GM12878 (cell line): ENCODE data around the gene ZWILCH. TPM values are rescaled to one million over a fixed set of nuclear protein-coding genes. Genes with fewer than 3 reads are reported as not detected.

Experiments
- ATAC-seq: fragments of 200-7000 bp; cut with Tn5 transposase; 3 replicates; pipeline ENCODE4 v1.9.1; 2020; ENCODE audit warnings: mild to moderate bottlenecking, moderate library complexity
- BruUV-seq: library from RNA; stranded (reverse); fragments of 400-500 nt; replicated peaks from 2 replicates; lab custom pipeline; 2021; lab: Mats Ljungman, UMichigan
- CTCF ChIA-PET: fragments of 300-600 bp; sonication (Branson Sonifier 250); formaldehyde crosslinking; extraction: SDS; loops from one replicate; lab custom pipeline; 2021; ENCODE audit warnings: inconsistent platforms; lab: Yijun Ruan, JAX
- POLR2A ChIA-PET: fragments of 350-600 bp; formaldehyde crosslinking; extraction: SDS; loops from one replicate; lab custom pipeline; 2021; ENCODE audit warnings: inconsistent platforms; lab: Charles Lee
- RAD21 ChIA-PET: fragments of 300-600 bp; sonication (Branson Sonifier 250); formaldehyde crosslinking; loops from one replicate; lab custom pipeline; 2023; ENCODE audit warnings: antibody characterized with exemption; ENCODE audit not compliant: unreplicated experiment; lab: Charles Lee
- SMC1A ChIA-PET: fragments of 300-600 bp; sonication (Branson Sonifier 250); formaldehyde crosslinking; loops from one replicate; lab custom pipeline; 2023; ENCODE audit not compliant: unreplicated experiment, uncharacterized antibody; lab: Charles Lee
- DNase-seq: peaks from one replicate; pipeline ENCODE4 v3.0.0-alpha.2; 2011; ENCODE audit warnings: low read depth, low spot score
- FAIRE-seq: peaks from 3 replicates; lab custom pipeline; 2011; peaks lifted over from hg19 to GRCh38; lab: Jason Lieb, UNC
- H2AFZ ChIP-seq: 2 replicates; pipeline ENCODE4 v1.6.0; 2011; ENCODE audit warnings: low read depth, low read length, control low read depth; ENCODE audit not compliant: control insufficient read depth
- H3K27ac ChIP-seq: 2 replicates; pipeline ENCODE4 v1.5.1; 2011; ENCODE audit warnings: control low read depth; ENCODE audit not compliant: control insufficient read depth, insufficient read depth
- H3K27me3 ChIP-seq, 2 experiments: replicated peaks in 1 of 2; 2 replicates each; pipeline versions ENCODE4 v1.6.0 to v1.6.1; 2011; ENCODE audit warnings: low read length in 1 of 2; ENCODE audit not compliant: control insufficient read depth in 2 of 2, insufficient read depth in 2 of 2
- H3K36me3 ChIP-seq, 2 experiments: 2 replicates each; pipeline ENCODE4 v1.5.1; 2011; ENCODE audit warnings: low read length in 1 of 2; ENCODE audit not compliant: control insufficient read depth in 2 of 2, insufficient read depth in 2 of 2
- H3K4me1 ChIP-seq: 2 replicates; pipeline ENCODE4 v1.6.1; 2011; ENCODE audit warnings: mild to moderate bottlenecking, low read length, moderate library complexity, mixed read lengths; ENCODE audit not compliant: control insufficient read depth, insufficient read depth
- H3K4me2 ChIP-seq: 2 replicates; pipeline ENCODE4 v1.6.0; 2011; ENCODE audit warnings: control low read depth; ENCODE audit not compliant: control insufficient read depth, insufficient read depth
- H3K4me3 ChIP-seq: fragments of 200-600 bp; sonication (generic); 2 replicates; pipeline ENCODE4 v1.5.1; 2016
- H3K79me2 ChIP-seq: 2 replicates; pipeline ENCODE4 v1.6.0; 2011; ENCODE audit warnings: low read length; ENCODE audit not compliant: control insufficient read depth, insufficient read depth
- H3K9ac ChIP-seq: 2 replicates; pipeline ENCODE4 v1.8.0; 2011; ENCODE audit warnings: low read length, control low read depth, mixed read lengths; ENCODE audit not compliant: control insufficient read depth, insufficient read depth
- H3K9me3 ChIP-seq: replicated peaks from 3 replicates; pipeline ENCODE4 v1.5.1; 2011; ENCODE audit warnings: mild to moderate bottlenecking, low read length; ENCODE audit not compliant: control insufficient read depth, insufficient read depth
- H4K20me1 ChIP-seq: 2 replicates; pipeline ENCODE4 v1.6.0; 2011; ENCODE audit not compliant: control insufficient read depth, insufficient read depth
- CBFB ChIP-seq: IDR thresholded peaks from 2 replicates; pipeline ENCODE4 v1.6.1; 2016; ENCODE audit warnings: antibody characterized with exemption, low read depth
- MEF2A ChIP-seq: IDR thresholded peaks from 2 replicates; pipeline ENCODE4 v1.6.1; 2011; ENCODE audit warnings: low read depth, mild to moderate bottlenecking, low read length, moderate library complexity; ENCODE audit not compliant: insufficient read depth
- RAD51 ChIP-seq: fragments of 450-650 bp; IDR thresholded peaks from 2 replicates; pipeline ENCODE4 v1.6.1; 2016; ENCODE audit warnings: moderate library complexity, mild to moderate bottlenecking, inconsistent platforms
- STAT1 ChIP-seq: fragments of 450-650 bp; conservative IDR thresholded peaks from 2 replicates; pipeline ENCODE4 v1.6.1; 2014; ENCODE audit warnings: antibody characterized with exemption, mild to moderate bottlenecking
- WGBS: methylation state at CpG from one replicate; pipeline ENCODE4 v1.1.6; 2016; ENCODE audit warnings: low lambda C conversion rate; ENCODE audit not compliant: insufficient replicate concordance, insufficient coverage; ENCODE audit errors: missing lambda C conversion rate; 5-methylcytosine and 5-hydroxymethylcytosine counted together
- in situ Hi-C: fragments of 300-500 bp; cut with MboI; formaldehyde crosslinking; loops from 9 replicates; pipeline ENCODE4 v1.14.3; 2018; ENCODE audit warnings: mixed read lengths
- intact Hi-C: fragments of 100-400 bp; cut with micrococcal nuclease; formaldehyde crosslinking; loops from one replicate; pipeline ENCODE4 v1.14.2; 2022; ENCODE audit not compliant: unreplicated experiment
- polyA plus RNA-seq, 11 experiments: library from polyadenylated mRNA; depleted of rRNA in 4 of 11; unstranded in 6 of 11; stranded (reverse) in 5 of 11; fragments of >200 nt; fragmentation: Nextera tagmentation in 4 of 11; fragmentation: Illumina TruSeq in 1 of 11; extraction: Ambion mirVana in 4 of 11; extraction: Trizol in 1 of 11; gene quantifications; 1 replicate in 1 of 11; 2 replicates in 10 of 11; pipeline versions ENCODE4 v1.2.1 to v1.2.3, GENCODE V29; 2011 to 2016; ENCODE audit warnings: inconsistent platforms in 2 of 11, missing spikeins in 2 of 11, low read depth in 1 of 11
- total RNA-seq, 4 experiments: library from RNA; depleted of rRNA in 3 of 4; stranded (reverse); fragments of >200 nt in 3 of 4; fragmentation: Illumina TruSeq in 1 of 4; extraction: Trizol in 1 of 4; gene quantifications; 2 replicates each; pipeline versions ENCODE4 v1.2.1 to v1.2.3, GENCODE V29; 2013 to 2021
- TF ChIP-seq, protein P1 (sequence below): IDR thresholded peaks from 2 replicates; pipeline ENCODE4 v1.6.1; 2012; ENCODE audit warnings: low read depth, low read length, improper control_type of control experiment
- TF ChIP-seq, protein P2 (sequence below): fragments of 450-650 bp; IDR thresholded peaks from 2 replicates; pipeline ENCODE4 v1.6.1; 2017; ENCODE audit warnings: borderline replicate concordance

ZWILCH gene
- total and polyA plus RNA-seq, 10 of the 15 experiments (the other 5 are each of a cell fraction or from before 2014, with no cell fraction given): 15.6 to 73.9 (median 32.4) TPM

DNA sequence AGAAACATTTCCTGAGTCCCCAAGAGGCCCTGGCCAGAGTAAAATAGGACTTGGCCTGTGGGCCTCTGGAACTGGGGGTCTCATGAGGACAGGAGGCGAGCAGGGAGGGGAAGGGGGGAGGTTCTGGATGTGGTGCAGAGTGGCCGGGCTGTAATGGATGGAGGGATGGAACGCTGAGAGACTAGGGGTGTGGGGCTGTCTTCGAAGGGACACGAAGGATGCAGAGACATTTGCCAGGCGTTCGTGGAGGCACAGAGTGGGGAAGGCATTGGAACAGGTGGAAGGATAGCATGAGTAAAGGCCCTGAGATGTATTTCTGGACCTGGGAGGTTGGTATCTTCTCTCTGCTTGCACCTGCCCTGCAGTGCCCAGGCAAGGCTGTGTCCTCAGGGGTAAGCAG is 62.8 kb downstream of the ZWILCH start:
- POLR2A ChIA-PET: no interaction called here
- in situ Hi-C loops: no loop called here
- WGBS: 72% methylated on average over 7 of the region's 7 CpGs
- TF ChIP-seq MEF2A: no peak
- no peak for TF ChIP-seq RAD51
- TF ChIP-seq, protein P1, sequence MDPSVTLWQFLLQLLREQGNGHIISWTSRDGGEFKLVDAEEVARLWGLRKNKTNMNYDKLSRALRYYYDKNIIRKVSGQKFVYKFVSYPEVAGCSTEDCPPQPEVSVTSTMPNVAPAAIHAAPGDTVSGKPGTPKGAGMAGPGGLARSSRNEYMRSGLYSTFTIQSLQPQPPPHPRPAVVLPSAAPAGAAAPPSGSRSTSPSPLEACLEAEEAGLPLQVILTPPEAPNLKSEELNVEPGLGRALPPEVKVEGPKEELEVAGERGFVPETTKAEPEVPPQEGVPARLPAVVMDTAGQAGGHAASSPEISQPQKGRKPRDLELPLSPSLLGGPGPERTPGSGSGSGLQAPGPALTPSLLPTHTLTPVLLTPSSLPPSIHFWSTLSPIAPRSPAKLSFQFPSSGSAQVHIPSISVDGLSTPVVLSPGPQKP: no peak
- no peak for TF ChIP-seq STAT1
- no peak for TF ChIP-seq CBFB
- TF ChIP-seq, protein P2, sequence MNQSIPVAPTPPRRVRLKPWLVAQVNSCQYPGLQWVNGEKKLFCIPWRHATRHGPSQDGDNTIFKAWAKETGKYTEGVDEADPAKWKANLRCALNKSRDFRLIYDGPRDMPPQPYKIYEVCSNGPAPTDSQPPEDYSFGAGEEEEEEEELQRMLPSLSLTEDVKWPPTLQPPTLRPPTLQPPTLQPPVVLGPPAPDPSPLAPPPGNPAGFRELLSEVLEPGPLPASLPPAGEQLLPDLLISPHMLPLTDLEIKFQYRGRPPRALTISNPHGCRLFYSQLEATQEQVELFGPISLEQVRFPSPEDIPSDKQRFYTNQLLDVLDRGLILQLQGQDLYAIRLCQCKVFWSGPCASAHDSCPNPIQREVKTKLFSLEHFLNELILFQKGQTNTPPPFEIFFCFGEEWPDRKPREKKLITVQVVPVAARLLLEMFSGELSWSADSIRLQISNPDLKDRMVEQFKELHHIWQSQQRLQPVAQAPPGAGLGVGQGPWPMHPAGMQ: no peak
- TF ChIP-seq, all 136 proteins: peak for 0
- ATAC-seq: no peak
- Histone ChIP-seq H2AFZ (no peak overlapping the region), H3K9me3 (no peaks in the 10 kb centered on the region), H3K36me3 (no peaks in the 10 kb centered on the region), H3K4me1 (no peaks in the 10 kb centered on the region), H3K9ac (no peak overlapping the region), H3K79me2 (no peaks in the 10 kb centered on the region), H3K4me2 (no peak overlapping the region), H3K27me3 (no peaks in the 10 kb centered on the region), H3K4me3 (no peak overlapping the region), H3K27ac (no peak overlapping the region), H4K20me1 (no peaks in the 10 kb centered on the region)
- DNase-seq: no peak
- FAIRE-seq: no peak
- no TSS peak for BruUV-seq
- SMC1A ChIA-PET: no interaction called here
- CTCF ChIA-PET: interaction anchor here (0.6 to 0.8 kb wide), 2 partner anchors 38 to 526 kb away, joined by 3 read pairs; no protein-coding TSS in a partner anchor
- RAD21 ChIA-PET: no interaction called here
- intact Hi-C loops: loop anchor here (2.0 kb wide), 1 partner anchor 65 kb away; no protein-coding TSS in a partner anchor
